H1 (cell line): Measurements from ENCODE around the gene QSER1. TPM values are rescaled to one million over a fixed set of nuclear protein-coding genes. Genes with fewer than 3 reads are reported as not detected.

ENCODE experiments used
- CTCF ChIA-PET: fragments of 300-600 bp; sonication (Branson Sonifier 250); formaldehyde crosslinking; loops from one replicate; lab custom pipeline; 2021; ENCODE audit not compliant: partially characterized antibody; lab: Charles Lee
- POLR2A ChIA-PET: fragments of 300-600 bp; sonication (Branson Sonifier 250); formaldehyde crosslinking; loops from one replicate; lab custom pipeline; 2021; ENCODE audit warnings: inconsistent platforms; ENCODE audit not compliant: partially characterized antibody; lab: Charles Lee
- DNase-seq, 2 experiments: peaks; one replicate each; pipeline versions ENCODE4 v3.0.0 to v3.0.0-alpha.2; 2010 to 2022; ENCODE audit warnings: low spot score in 2 of 2, low read depth in 1 of 2, mixed read lengths in 1 of 2
- FAIRE-seq: peaks from 2 replicates; lab custom pipeline; 2011; peaks lifted over from hg19 to GRCh38; lab: Jason Lieb, UNC
- H2AFZ ChIP-seq: 2 replicates; pipeline ENCODE4 v1.8.1; 2012; ENCODE audit warnings: low read length, inconsistent platforms
- H2AK5ac ChIP-seq: 2 replicates; pipeline ENCODE4 v1.6.1; 2013; ENCODE audit warnings: low read depth, low read length
- H2BK120ac ChIP-seq: replicated peaks from 2 replicates; pipeline ENCODE3; 2013; ENCODE audit warnings: low read depth, low read length, inconsistent platforms
- H2BK12ac ChIP-seq: 2 replicates; pipeline ENCODE4 v1.6.1; 2013; ENCODE audit warnings: low read depth, low read length
- H2BK15ac ChIP-seq: 2 replicates; pipeline ENCODE4 v1.6.1; 2013; ENCODE audit warnings: low read length
- H2BK20ac ChIP-seq: 2 replicates; pipeline ENCODE4 v1.6.1; 2013; ENCODE audit warnings: low read length
- H2BK5ac ChIP-seq: 2 replicates; pipeline ENCODE4 v1.6.1; 2013; ENCODE audit warnings: low read depth, low read length
- H3K14ac ChIP-seq: 2 replicates; pipeline ENCODE4 v1.6.1; 2013; ENCODE audit warnings: inconsistent platforms; ENCODE audit not compliant: insufficient read length
- H3K18ac ChIP-seq: 2 replicates; pipeline ENCODE4 v1.6.1; 2013; ENCODE audit warnings: low read length; ENCODE audit errors: extremely low read depth
- H3K23ac ChIP-seq: 2 replicates; pipeline ENCODE4 v1.6.1; 2013; ENCODE audit warnings: inconsistent platforms; ENCODE audit not compliant: insufficient read length
- H3K23me2 ChIP-seq: 2 replicates; pipeline ENCODE4 v1.6.1; 2013; ENCODE audit warnings: low read depth, low read length
- H3K27ac ChIP-seq: 2 replicates; pipeline ENCODE4 v1.6.1; 2011; ENCODE audit warnings: low read depth, low read length, inconsistent platforms
- H3K27me3 ChIP-seq, 4 experiments: replicated peaks in 1 of 4; 1 replicate in 1 of 4; 2 replicates in 3 of 4; pipeline versions ENCODE4 v1.6.1 to v1.8.1; 2011 to 2013; ENCODE audit warnings: low read length in 3 of 4, mild to moderate bottlenecking in 3 of 4, inconsistent platforms in 2 of 4, mixed read lengths in 2 of 4, moderate library complexity in 1 of 4; ENCODE audit not compliant: control insufficient read depth in 3 of 4, insufficient read depth in 3 of 4; ENCODE audit errors: extremely low read depth in 1 of 4
- H3K36me3 ChIP-seq, 4 experiments: 2 replicates each; pipeline versions ENCODE4 v1.6.1 to v1.8.1; 2011 to 2013; ENCODE audit warnings: mild to moderate bottlenecking in 4 of 4, low read length in 3 of 4, moderate library complexity in 2 of 4, control low read depth in 1 of 4, inconsistent platforms in 1 of 4; ENCODE audit not compliant: insufficient read depth in 4 of 4, control insufficient read depth in 2 of 4
- H3K4ac ChIP-seq: replicated peaks from 2 replicates; pipeline ENCODE3; 2013; ENCODE audit warnings: low read length, low read depth, mixed read lengths, inconsistent platforms; ENCODE audit not compliant: insufficient read length
- H3K4me1 ChIP-seq, 4 experiments: replicated peaks in 1 of 4; 1 replicate in 1 of 4; 2 replicates in 3 of 4; pipeline versions ENCODE4 v1.6.1 to v1.8.1; 2011 to 2013; ENCODE audit warnings: low read length in 3 of 4, inconsistent platforms in 2 of 4, mixed read lengths in 1 of 4; ENCODE audit not compliant: insufficient read depth in 4 of 4, control insufficient read depth in 3 of 4
- H3K4me2 ChIP-seq, 2 experiments: 2 replicates each; pipeline versions ENCODE4 v1.6.1 to v1.8.1; 2011 to 2013; ENCODE audit warnings: low read depth in 2 of 2, low read length in 2 of 2, control low read depth in 1 of 2, inconsistent platforms in 1 of 2, mild to moderate bottlenecking in 1 of 2; ENCODE audit not compliant: insufficient read depth in 1 of 2
- H3K4me3 ChIP-seq, 4 experiments: fragments of 200-600, 300-600 bp in 1 of 4; sonication (generic), shearing (Covaris generic), sonication (Bioruptor Twin) in 1 of 4; 2 replicates each; pipeline versions ENCODE4 v1.5.1 to v1.8.1; 2011 to 2016; ENCODE audit warnings: low read length in 4 of 4, low read depth in 3 of 4, control low read depth in 2 of 4, inconsistent platforms in 2 of 4, mild to moderate bottlenecking in 2 of 4, mixed read lengths in 1 of 4, moderate library complexity in 1 of 4; ENCODE audit not compliant: insufficient read depth in 2 of 4; ENCODE audit errors: extremely low read depth in 1 of 4
- H3K56ac ChIP-seq: replicated peaks from 2 replicates; pipeline ENCODE3; 2013; ENCODE audit warnings: low read depth, mild to moderate bottlenecking, mixed read lengths, low read length, inconsistent platforms; ENCODE audit not compliant: insufficient read length
- H3K79me1 ChIP-seq: 2 replicates; pipeline ENCODE4 v1.6.1; 2013; ENCODE audit warnings: low read depth, low read length, control low read depth
- H3K79me2 ChIP-seq, 2 experiments: 2 replicates each; pipeline versions ENCODE4 v1.6.1 to v1.8.1; 2012 to 2013; ENCODE audit warnings: low read length in 2 of 2, mild to moderate bottlenecking in 2 of 2, inconsistent platforms in 1 of 2; ENCODE audit not compliant: insufficient read depth in 2 of 2, control insufficient read depth in 1 of 2
- H3K9ac ChIP-seq, 4 experiments: replicated peaks in 1 of 4; 1 replicate in 1 of 4; 2 replicates in 3 of 4; pipeline versions ENCODE4 v1.6.1 to v1.8.1; 2011 to 2013; ENCODE audit warnings: low read depth in 3 of 4, low read length in 3 of 4, control low read depth in 2 of 4, mild to moderate bottlenecking in 2 of 4, moderate library complexity in 2 of 4, inconsistent platforms in 1 of 4; ENCODE audit errors: extremely low read depth in 1 of 4
- H3K9me3 ChIP-seq, 2 experiments: 2 replicates each; pipeline versions ENCODE4 v1.6.1 to v1.8.1; 2012 to 2013; ENCODE audit warnings: mild to moderate bottlenecking in 2 of 2, moderate library complexity in 2 of 2, control low read depth in 1 of 2, inconsistent platforms in 1 of 2, low read depth in 1 of 2, low read length in 1 of 2, mixed read lengths in 1 of 2; ENCODE audit not compliant: insufficient read depth in 2 of 2
- H4K20me1 ChIP-seq, 2 experiments: replicated peaks in 1 of 2; 2 replicates each; pipeline versions ENCODE3 to v1.8.1; 2011 to 2013; ENCODE audit warnings: inconsistent platforms in 2 of 2, low read length in 2 of 2, mild to moderate bottlenecking in 1 of 2; ENCODE audit not compliant: insufficient read depth in 2 of 2, control insufficient read depth in 1 of 2
- H4K5ac ChIP-seq: 2 replicates; pipeline ENCODE4 v1.6.1; 2013; ENCODE audit warnings: low read length, low read depth, mixed read lengths, inconsistent platforms; ENCODE audit not compliant: insufficient read length
- H4K8ac ChIP-seq: 2 replicates; pipeline ENCODE4 v1.8.0; 2013; ENCODE audit warnings: mild to moderate bottlenecking, moderate library complexity, low read length, inconsistent platforms; ENCODE audit not compliant: insufficient read depth; ENCODE audit errors: extremely low read depth
- H4K91ac ChIP-seq: replicated peaks from 2 replicates; pipeline ENCODE3; 2013; ENCODE audit warnings: low read length, mixed read lengths, inconsistent platforms; ENCODE audit not compliant: insufficient read length
- CEBPB ChIP-seq: IDR thresholded peaks from 2 replicates; pipeline ENCODE4 v1.6.1; 2012; ENCODE audit warnings: low read depth, low read length
- KDM5A ChIP-seq: fragments of 200-600 bp; IDR thresholded peaks from 2 replicates; pipeline ENCODE4 v1.7.1; 2012; ENCODE audit warnings: mild to moderate bottlenecking, low read length, inconsistent platforms, mixed read lengths
- WGBS, 2 experiments: shearing (Covaris generic) in 1 of 2; methylation state at CpG; one replicate each; pipeline versions ENCODE4 v1.1.6 to v1.1.7; 2013 to 2015; ENCODE audit warnings: low lambda C conversion rate in 2 of 2, mixed read lengths in 2 of 2, inconsistent platforms in 1 of 2, low coverage in 1 of 2, missing lambda C conversion rate in 1 of 2; ENCODE audit not compliant: insufficient replicate concordance in 2 of 2, insufficient coverage in 1 of 2, insufficient read length in 1 of 2; ENCODE audit errors: extremely low coverage in 1 of 2, missing lambda C conversion rate in 1 of 2; 5-methylcytosine and 5-hydroxymethylcytosine counted together
- polyA plus RNA-seq, 7 experiments: library from polyadenylated mRNA; depleted of rRNA in 3 of 7; stranded (reverse) in 5 of 7; unstranded in 2 of 7; fragments of >200 nt in 5 of 7; fragments of 200-250 nt in 2 of 7; gene quantifications; 1 replicate in 5 of 7; 2 replicates in 1 of 7; 4 replicates in 1 of 7; pipeline versions ENCODE4 v1.2.1 to v1.2.3, GENCODE V29; 2011 to 2013; ENCODE audit warnings: missing spikeins in 2 of 7, mixed read lengths in 2 of 7
- total RNA-seq: library from RNA; stranded (reverse); fragmentation: NEBNext Ultra II Directional; extraction: Animal tissue kit (Norgen Biotek cat#: 25700); gene quantifications from 2 replicates; pipeline ENCODE4 v1.2.1, GENCODE V29; 2021

The QSER1 gene
- total and polyA plus RNA-seq, 2 of the 8 experiments (the other 6 are each of a cell fraction or from before 2014, with no cell fraction given), result 29.3 to 117 TPM

DNA sequence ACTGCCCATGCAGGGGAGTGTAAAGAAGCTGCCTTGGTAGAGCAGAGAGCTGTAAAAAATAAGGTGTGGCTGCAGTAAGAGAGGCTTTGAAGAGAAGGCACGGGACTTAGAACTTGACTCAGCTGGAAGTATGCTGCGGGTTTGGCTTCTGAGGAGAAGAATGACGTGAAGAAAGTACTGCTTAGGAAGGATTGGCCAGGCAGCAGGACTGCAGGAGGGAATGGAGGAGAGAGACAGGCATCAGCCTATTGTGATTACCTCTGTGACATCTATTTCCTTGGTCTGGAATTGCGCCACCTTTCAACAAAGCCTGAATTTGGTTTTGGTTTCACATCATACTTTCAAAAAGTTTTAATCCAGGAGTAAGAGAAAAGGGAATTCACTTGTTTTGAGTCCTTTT lies 40.4 kb upstream of the QSER1 start:
- Histone ChIP-seq H2AFZ (no peak overlapping the region), H4K8ac (no peak overlapping the region), H4K20me1 (no peaks in the 10 kb centered on the region), H3K14ac (no peak overlapping the region), H3K27me3 (no peaks in the 10 kb centered on the region; a peak in 1 of 7 replicates), H3K9me3 (no peaks in the 10 kb centered on the region; a peak in 1 of 4 replicates), H3K9ac (no peak overlapping the region), H3K4me2 (no peak overlapping the region), H3K4me1 (no peaks in the 10 kb centered on the region), H4K5ac (no peak overlapping the region), H3K23me2 (no peaks in the 10 kb centered on the region), H3K4ac (no peak overlapping the region), H3K56ac (no peak overlapping the region), H3K18ac (no peak overlapping the region), H3K79me1 (no peaks in the 10 kb centered on the region), H2BK120ac (no peak overlapping the region), H2BK12ac (no peak overlapping the region), H3K36me3 (no peaks in the 10 kb centered on the region), H4K91ac (no peak overlapping the region), H2BK15ac (no peak overlapping the region), H3K27ac (no peak overlapping the region), H3K79me2 (no peaks in the 10 kb centered on the region), H2BK20ac (no peak overlapping the region), H2BK5ac (no peak overlapping the region), H3K4me3 (no peak overlapping the region), H2AK5ac (no peak overlapping the region), H3K23ac (no peak overlapping the region)
- TF ChIP-seq KDM5A, result no peak
- TF ChIP-seq CEBPB, result peak; percentile 29; the same call in 1 of the 2 replicates
- POLR2A ChIA-PET, result interaction anchor here (0.9 kb wide), 1 partner anchor 49 kb away, joined by 4 read pairs; no protein-coding TSS in a partner anchor
- DNase-seq (no peak), FAIRE-seq (no peak)
- WGBS, 2 experiments, result 74% methylated on average over 4 of the region's 4 CpGs; no CpG with 5 or more reads in 1 of the 2 experiments
- CTCF ChIA-PET, result interaction anchor here (0.6 to 1.3 kb wide), 4 partner anchors 9 to 42 kb away, joined by 3 to 5 read pairs (median 4); no protein-coding TSS in a partner anchor
